Ascending aorta (tissue), 2 donors: ENCODE results near the gene SHISA9. TPM values are rescaled to one million over a fixed set of nuclear protein-coding genes. Genes with fewer than 3 reads are reported as not detected.

Source experiments
- DNase-seq, 2 donors: peaks; one replicate each; pipeline ENCODE4 v3.0.0-alpha.2; 2019; ENCODE audit warnings: low spot score in 2 of 2
- H3K27ac ChIP-seq, 2 donors: fragments of 200-600 bp; sonication (generic); one replicate each; pipeline ENCODE4 v1.5.1; 2016 to 2017; ENCODE audit warnings: mild to moderate bottlenecking in 1 of 2
- H3K27me3 ChIP-seq: fragments of 200-600 bp; sonication (generic); one replicate; pipeline ENCODE4 v1.5.1; 2017
- H3K36me3 ChIP-seq, 2 donors: fragments of 200-600 bp; sonication (generic); one replicate each; pipeline ENCODE4 v1.5.1; 2016
- H3K4me1 ChIP-seq, 2 donors: fragments of 200-600 bp; sonication (generic); one replicate each; pipeline ENCODE4 v1.5.1; 2016 to 2017; ENCODE audit warnings: mild to moderate bottlenecking in 1 of 2
- H3K4me3 ChIP-seq, 2 donors: fragments of 200-600 bp; sonication (generic); one replicate each; pipeline ENCODE4 v1.5.1; 2016 to 2017; ENCODE audit warnings: mild to moderate bottlenecking in 1 of 2
- H3K9me3 ChIP-seq, 2 donors: fragments of 200-600 bp; sonication (generic); one replicate each; pipeline ENCODE4 v1.5.1; 2016
- intact Hi-C: fragments of 100-400 bp; cut with DNase I; formaldehyde crosslinking; loops from one replicate; pipeline ENCODE4 v1.15.1; 2023
- total RNA-seq: library from RNA; depleted of rRNA; stranded (reverse); fragments of >200 nt; gene quantifications from one replicate; pipeline ENCODE4 v1.1.0, GENCODE V29; 2016
- TF ChIP-seq, protein P1 (sequence below), 3 experiments: fragments of 200-600 bp in 2 of 3; fragments of 450-650 bp in 1 of 3; sonication (generic) in 2 of 3; IDR thresholded peaks; one replicate each; pipeline ENCODE4 v1.5.1; 2016 to 2019; ENCODE audit warnings: antibody characterized with exemption in 3 of 3, mild to moderate bottlenecking in 1 of 3, moderate library complexity in 1 of 3

SHISA9 gene
- total RNA-seq, 1 donor from 2014 or later, result 8.9 TPM

DNA sequence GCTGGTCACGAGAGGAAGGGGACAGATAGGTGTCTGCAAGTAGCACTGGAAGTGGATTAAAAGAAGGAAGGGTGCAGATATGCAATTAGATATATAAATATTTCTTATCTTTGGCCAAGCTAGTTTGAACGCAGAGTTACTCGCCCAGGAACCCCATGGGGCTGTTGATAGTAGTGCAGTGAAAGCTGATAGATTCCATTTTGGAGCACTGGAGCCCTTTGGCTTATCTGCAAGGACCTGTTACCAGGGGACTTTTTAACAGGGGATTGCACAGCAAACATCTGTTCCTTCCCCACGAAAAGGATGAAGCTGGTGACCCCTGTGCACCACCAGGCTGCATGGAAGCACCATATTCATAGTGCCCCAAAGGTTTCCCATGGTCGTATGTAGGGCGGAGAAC is 218.7 kb downstream of the SHISA9 start:
- intact Hi-C loops, result no loop called here
- H3K36me3 ChIP-seq, result no peaks in the 10 kb centered on the region

DNA sequence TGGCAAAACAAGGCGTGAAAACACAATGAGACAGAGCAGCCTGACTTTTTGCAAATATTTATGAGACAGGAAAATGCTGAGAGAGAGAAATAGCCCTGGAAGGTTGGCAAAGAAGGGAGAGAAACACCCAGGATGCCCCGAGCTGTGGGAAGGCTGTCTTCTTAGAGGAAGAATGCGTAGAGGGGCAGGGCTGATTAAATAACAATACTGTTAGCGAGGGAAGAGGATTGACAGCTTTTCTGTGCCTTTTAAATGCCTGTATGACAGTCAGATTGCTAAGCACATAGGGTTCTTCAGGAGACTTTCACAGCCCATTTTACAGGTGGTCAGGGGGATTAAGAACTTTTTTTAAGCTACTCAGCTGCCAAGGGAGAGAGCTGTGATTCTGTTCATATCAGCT is 219.2 kb downstream of the SHISA9 start:
- H3K9me3 ChIP-seq, result no peaks in the 10 kb centered on the region
- TF ChIP-seq, protein P1, sequence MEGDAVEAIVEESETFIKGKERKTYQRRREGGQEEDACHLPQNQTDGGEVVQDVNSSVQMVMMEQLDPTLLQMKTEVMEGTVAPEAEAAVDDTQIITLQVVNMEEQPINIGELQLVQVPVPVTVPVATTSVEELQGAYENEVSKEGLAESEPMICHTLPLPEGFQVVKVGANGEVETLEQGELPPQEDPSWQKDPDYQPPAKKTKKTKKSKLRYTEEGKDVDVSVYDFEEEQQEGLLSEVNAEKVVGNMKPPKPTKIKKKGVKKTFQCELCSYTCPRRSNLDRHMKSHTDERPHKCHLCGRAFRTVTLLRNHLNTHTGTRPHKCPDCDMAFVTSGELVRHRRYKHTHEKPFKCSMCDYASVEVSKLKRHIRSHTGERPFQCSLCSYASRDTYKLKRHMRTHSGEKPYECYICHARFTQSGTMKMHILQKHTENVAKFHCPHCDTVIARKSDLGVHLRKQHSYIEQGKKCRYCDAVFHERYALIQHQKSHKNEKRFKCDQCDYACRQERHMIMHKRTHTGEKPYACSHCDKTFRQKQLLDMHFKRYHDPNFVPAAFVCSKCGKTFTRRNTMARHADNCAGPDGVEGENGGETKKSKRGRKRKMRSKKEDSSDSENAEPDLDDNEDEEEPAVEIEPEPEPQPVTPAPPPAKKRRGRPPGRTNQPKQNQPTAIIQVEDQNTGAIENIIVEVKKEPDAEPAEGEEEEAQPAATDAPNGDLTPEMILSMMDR (IDR thresholded peaks at IDR 0.05), result no peak
- no peaks in the 10 kb centered on the region for H3K36me3 ChIP-seq
- H3K4me1 ChIP-seq, result no peaks in the 10 kb centered on the region
- no peaks in the 10 kb centered on the region for H3K27me3 ChIP-seq
- intact Hi-C loops, result no loop called here
- DNase-seq, result no peak
- no peak overlapping the region for H3K4me3 ChIP-seq
- no peak overlapping the region for H3K27ac ChIP-seq

More for the DNA sequence above, 218.7 kb downstream of the SHISA9 start:
- H3K9me3 ChIP-seq, result no peaks in the 10 kb centered on the region
- H3K4me3 ChIP-seq, result no peak overlapping the region
- no peaks in the 10 kb centered on the region for H3K27me3 ChIP-seq
- TF ChIP-seq, protein P1 (IDR thresholded peaks at IDR 0.05), result no peak
- H3K27ac ChIP-seq, result no peak overlapping the region
- H3K4me1 ChIP-seq, result no peaks in the 10 kb centered on the region
- no peak for DNase-seq

DNA sequence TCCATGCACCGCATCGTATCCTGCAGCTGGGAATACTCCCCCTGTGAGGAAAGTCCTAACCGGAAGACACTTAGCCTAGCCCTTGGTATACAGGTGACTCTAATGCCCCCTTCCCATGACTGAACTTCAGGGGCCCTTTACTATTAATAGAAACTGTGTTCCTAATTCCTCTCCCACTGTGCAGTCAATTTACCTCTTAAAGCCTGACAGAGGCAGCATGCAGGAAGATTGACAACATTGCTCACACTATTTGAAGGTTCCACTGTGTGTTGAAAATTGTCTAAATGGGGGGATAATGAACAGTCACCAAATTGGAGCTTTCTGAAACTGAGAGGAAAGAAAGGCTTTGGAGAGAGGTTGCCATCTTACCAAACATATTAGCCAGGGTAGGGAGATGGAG is 222.6 kb downstream of the SHISA9 start:
- intact Hi-C loops, result no loop called here
- Histone ChIP-seq H3K27me3 (no peaks in the 10 kb centered on the region), H3K4me3 (no peak overlapping the region), H3K27ac (no peak overlapping the region), H3K4me1 (no peaks in the 10 kb centered on the region), H3K36me3 (no peaks in the 10 kb centered on the region), H3K9me3 (no peaks in the 10 kb centered on the region)
- no peak for DNase-seq
- TF ChIP-seq, protein P1 (IDR thresholded peaks at IDR 0.05), result no peak

DNA sequence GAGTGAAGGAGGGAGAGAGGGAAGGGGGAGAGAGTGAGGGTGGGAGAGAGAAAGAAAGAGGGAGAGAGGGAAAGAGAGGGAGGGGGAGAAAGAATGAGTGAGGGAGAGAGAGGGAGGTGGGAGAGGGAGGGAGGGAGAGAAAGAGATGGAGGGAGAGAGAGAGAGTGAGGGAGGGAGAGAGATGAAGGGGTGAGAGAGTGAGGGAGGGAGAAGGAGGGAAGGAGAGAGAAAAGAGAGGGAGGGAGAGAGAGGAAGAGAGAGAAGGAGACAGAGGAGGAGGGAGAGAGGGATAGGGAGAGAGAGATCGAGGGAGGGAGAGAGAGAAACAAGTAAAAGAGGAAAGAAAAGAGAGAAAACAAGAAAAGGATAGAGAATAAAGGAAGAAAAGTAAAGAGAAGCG is 225.7 kb downstream of the SHISA9 start:
- H3K27me3 ChIP-seq, result no peaks in the 10 kb centered on the region
- no peak for DNase-seq
- TF ChIP-seq, protein P1 (IDR thresholded peaks at IDR 0.05), result no peak
- no peak overlapping the region for H3K27ac ChIP-seq
- no peak overlapping the region for H3K4me3 ChIP-seq
- intact Hi-C loops, result no loop called here
- H3K4me1 ChIP-seq, result no peaks in the 10 kb centered on the region
- no peaks in the 10 kb centered on the region for H3K36me3 ChIP-seq
- H3K9me3 ChIP-seq, result no peaks in the 10 kb centered on the region

DNA sequence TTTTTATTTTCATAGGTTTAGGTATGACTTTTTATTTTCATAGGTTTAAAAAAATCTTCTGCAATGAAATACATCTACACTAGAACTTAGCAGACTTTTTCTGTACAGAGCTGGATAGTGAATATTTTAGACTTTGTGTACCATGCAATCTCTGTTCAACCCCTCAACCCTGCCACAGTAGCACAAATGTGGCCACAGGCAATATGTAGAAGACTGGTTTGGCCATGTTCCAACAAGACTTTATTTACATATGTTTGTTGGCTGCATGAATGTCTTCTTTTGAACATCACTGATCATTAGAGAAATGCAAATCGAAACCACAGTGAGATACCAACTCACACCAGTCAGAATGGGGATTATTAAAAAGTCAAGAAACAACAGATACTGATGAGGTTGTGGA is 229.2 kb downstream of the SHISA9 start:
- intact Hi-C loops, result no loop called here
- H3K36me3 ChIP-seq, result no peaks in the 10 kb centered on the region
- no peak overlapping the region for H3K4me3 ChIP-seq
- H3K4me1 ChIP-seq, result no peaks in the 10 kb centered on the region
- H3K27me3 ChIP-seq, result no peaks in the 10 kb centered on the region
- H3K27ac ChIP-seq, result no peak overlapping the region
- TF ChIP-seq, protein P1 (IDR thresholded peaks at IDR 0.05), result no peak
- H3K9me3 ChIP-seq, result no peaks in the 10 kb centered on the region
- DNase-seq, result no peak

DNA sequence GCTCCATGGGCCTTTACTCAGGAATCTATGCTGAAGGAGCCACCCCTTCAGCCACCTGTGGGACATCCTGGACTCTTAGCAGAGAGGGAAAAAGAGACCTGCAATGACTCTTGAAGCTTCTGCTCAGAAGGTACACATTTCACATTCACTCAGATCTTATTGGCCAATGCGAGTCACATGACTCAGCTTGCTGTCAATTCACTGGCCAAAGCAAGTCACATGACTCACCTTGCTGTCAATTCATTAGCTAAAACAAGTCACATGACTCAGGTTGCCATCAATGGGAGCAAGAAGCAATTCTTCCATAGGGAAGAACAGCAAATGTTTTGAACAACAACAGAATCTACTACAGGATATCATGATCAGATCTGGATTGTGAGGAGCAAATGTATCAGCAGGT is 233.4 kb downstream of the SHISA9 start:
- Histone ChIP-seq H3K27me3 (no peaks in the 10 kb centered on the region), H3K4me1 (no peaks in the 10 kb centered on the region), H3K9me3 (no peaks in the 10 kb centered on the region), H3K27ac (no peak overlapping the region), H3K36me3 (no peaks in the 10 kb centered on the region), H3K4me3 (no peak overlapping the region)
- TF ChIP-seq, protein P1 (IDR thresholded peaks at IDR 0.05), result no peak
- DNase-seq, result no peak
- intact Hi-C loops, result no loop called here
